H9 (cell line): Measurements from ENCODE around the gene JAK1. TPM values are rescaled to one million over a fixed set of nuclear protein-coding genes. Genes with fewer than 3 reads are reported as not detected.

Experiments used
- DNase-seq: peaks from one replicate; pipeline ENCODE4 v3.0.0-alpha.2; 2017
- H2AFZ ChIP-seq: one replicate; pipeline ENCODE4 v1.6.1; 2013; ENCODE audit warnings: mild to moderate bottlenecking, low read length, control low read depth, moderate library complexity
- H2AK5ac ChIP-seq: 2 replicates; pipeline ENCODE4 v1.6.1; 2013; ENCODE audit warnings: low read length, control low read depth, mixed read lengths; ENCODE audit not compliant: insufficient read length
- H2BK120ac ChIP-seq: one replicate; pipeline ENCODE4 v1.6.1; 2013; ENCODE audit warnings: low read depth, mild to moderate bottlenecking, low read length, control low read depth, inconsistent platforms; ENCODE audit not compliant: poor library complexity, severe bottlenecking
- H2BK12ac ChIP-seq: 2 replicates; pipeline ENCODE4 v1.6.1; 2013; ENCODE audit warnings: low read length, control low read depth, mixed read lengths, low read depth; ENCODE audit not compliant: insufficient read length
- H2BK15ac ChIP-seq: 2 replicates; pipeline ENCODE4 v1.6.1; 2013; ENCODE audit warnings: low read depth, low read length, control low read depth
- H2BK20ac ChIP-seq: one replicate; pipeline ENCODE4 v1.6.1; 2013; ENCODE audit warnings: low read depth, mild to moderate bottlenecking, low read length, control low read depth, inconsistent platforms; ENCODE audit not compliant: poor library complexity, severe bottlenecking
- H2BK5ac ChIP-seq: 2 replicates; pipeline ENCODE4 v1.6.1; 2013; ENCODE audit warnings: low read length, control low read depth, mixed read lengths; ENCODE audit not compliant: insufficient read length
- H3K14ac ChIP-seq: 2 replicates; pipeline ENCODE4 v1.6.1; 2013; ENCODE audit warnings: low read length, control low read depth; ENCODE audit not compliant: insufficient read depth
- H3K18ac ChIP-seq: 2 replicates; pipeline ENCODE4 v1.6.1; 2013; ENCODE audit warnings: low read depth, mild to moderate bottlenecking, mixed read lengths, low read length, control low read depth; ENCODE audit not compliant: insufficient read length
- H3K23ac ChIP-seq: 2 replicates; pipeline ENCODE4 v1.6.1; 2013; ENCODE audit warnings: low read length, control low read depth, mixed read lengths, low read depth; ENCODE audit not compliant: insufficient read length
- H3K23me2 ChIP-seq: 2 replicates; pipeline ENCODE4 v1.6.1; 2013; ENCODE audit warnings: low read depth, mild to moderate bottlenecking, mixed read lengths, low read length, control low read depth; ENCODE audit not compliant: insufficient read length, poor library complexity, severe bottlenecking
- H3K27ac ChIP-seq: 2 replicates; pipeline ENCODE4 v1.5.1; 2013; ENCODE audit warnings: low read length, control low read depth, mixed read lengths, low read depth; ENCODE audit not compliant: insufficient read length
- H3K27me3 ChIP-seq: 2 replicates; pipeline ENCODE4 v1.6.1; 2013; ENCODE audit warnings: low read length, control low read depth, inconsistent platforms; ENCODE audit not compliant: insufficient read depth
- H3K4ac ChIP-seq: 2 replicates; pipeline ENCODE4 v1.6.1; 2013; ENCODE audit warnings: low read depth, mild to moderate bottlenecking, control low read depth, inconsistent platforms, low read length, moderate library complexity
- H3K4me1 ChIP-seq: 2 replicates; pipeline ENCODE4 v1.6.1; 2013; ENCODE audit warnings: low read length, control low read depth, inconsistent platforms; ENCODE audit not compliant: insufficient read depth
- H3K4me2 ChIP-seq: 2 replicates; pipeline ENCODE4 v1.6.1; 2013; ENCODE audit warnings: low read length, control low read depth, mixed read lengths; ENCODE audit not compliant: insufficient read length, insufficient read depth
- H3K56ac ChIP-seq: 2 replicates; pipeline ENCODE4 v1.6.1; 2013; ENCODE audit warnings: low read depth, mild to moderate bottlenecking, mixed read lengths, low read length, control low read depth; ENCODE audit not compliant: insufficient read length
- H3K79me1 ChIP-seq: 2 replicates; pipeline ENCODE4 v1.6.1; 2013; ENCODE audit warnings: low read depth, mild to moderate bottlenecking, moderate library complexity, low read length, control low read depth, inconsistent platforms; ENCODE audit not compliant: insufficient read depth, poor library complexity, severe bottlenecking
- H3K79me2 ChIP-seq: 2 replicates; pipeline ENCODE4 v1.6.1; 2013; ENCODE audit warnings: low read length, control low read depth, inconsistent platforms; ENCODE audit not compliant: insufficient read depth
- H3K9ac ChIP-seq: 2 replicates; pipeline ENCODE4 v1.6.1; 2013; ENCODE audit warnings: low read length, control low read depth, mixed read lengths; ENCODE audit not compliant: insufficient read length; ENCODE audit errors: extremely low read depth
- H3K9me3 ChIP-seq: one replicate; pipeline ENCODE4 v1.6.1; 2013; ENCODE audit warnings: low read depth, low read length, inconsistent platforms; ENCODE audit not compliant: control insufficient read depth
- H3T11ph ChIP-seq: one replicate; pipeline ENCODE4 v1.6.1; 2013; ENCODE audit warnings: mild to moderate bottlenecking, low read length, control low read depth, inconsistent platforms
- H4K20me1 ChIP-seq: one replicate; pipeline ENCODE4 v1.6.1; 2013; ENCODE audit not compliant: control insufficient read depth, insufficient read length, insufficient read depth
- H4K5ac ChIP-seq: 2 replicates; pipeline ENCODE4 v1.6.1; 2013; ENCODE audit warnings: low read depth, mild to moderate bottlenecking, mixed read lengths, low read length, control low read depth; ENCODE audit not compliant: insufficient read length
- H4K8ac ChIP-seq: replicated peaks from 2 replicates; pipeline ENCODE4 v1.6.1; 2013; ENCODE audit warnings: low read length, control low read depth, mixed read lengths, low read depth; ENCODE audit not compliant: insufficient read length
- H4K91ac ChIP-seq: 2 replicates; pipeline ENCODE4 v1.6.1; 2013; ENCODE audit warnings: low read depth, mild to moderate bottlenecking, moderate library complexity, mixed read lengths, low read length, control low read depth; ENCODE audit not compliant: insufficient read length
- H3K27ac Mint-ChIP-seq, 3 experiments: 2 replicates in 2 of 3; 3 replicates in 1 of 3; pipeline ENCODE4 v1.8.0; 2020 to 2021; ENCODE audit warnings: mixed read lengths in 3 of 3, mild to moderate bottlenecking in 1 of 3, moderate library complexity in 1 of 3
- H3K27me3 Mint-ChIP-seq: 2 replicates; pipeline ENCODE4 v1.8.0; 2021; ENCODE audit warnings: low read depth, mild to moderate bottlenecking, moderate library complexity, mixed read lengths
- H3K36me3 Mint-ChIP-seq, 3 experiments: 2 replicates in 2 of 3; 3 replicates in 1 of 3; pipeline ENCODE4 v1.8.0; 2020 to 2021; ENCODE audit warnings: low read depth in 3 of 3, mixed read lengths in 3 of 3; ENCODE audit not compliant: insufficient read depth in 1 of 3
- H3K4me1 Mint-ChIP-seq, 2 experiments: 2 replicates each; pipeline ENCODE4 v1.8.0; 2020; ENCODE audit warnings: mixed read lengths in 2 of 2
- H3K4me3 Mint-ChIP-seq, 2 experiments: 2 replicates in 1 of 2; 3 replicates in 1 of 2; pipeline ENCODE4 v1.8.0; 2020 to 2021; ENCODE audit warnings: mild to moderate bottlenecking in 2 of 2, mixed read lengths in 2 of 2, moderate library complexity in 1 of 2
- H3K9me3 Mint-ChIP-seq, 2 experiments: 2 replicates in 1 of 2; 3 replicates in 1 of 2; pipeline ENCODE4 v1.8.0; 2020; ENCODE audit warnings: mild to moderate bottlenecking in 2 of 2, mixed read lengths in 2 of 2, moderate library complexity in 1 of 2
- CTCF ChIP-seq: fragments of 200-600 bp; sonication (generic); conservative IDR thresholded peaks from 3 replicates; pipeline ENCODE4 v1.8.0; 2021; ENCODE audit warnings: antibody characterized with exemption, mild to moderate bottlenecking
- WGBS: extraction: QIAGEN DNeasy Blood & Tissue Kit; methylation state at CpG from one replicate; pipeline ENCODE4 v1.1.7; 2013; ENCODE audit warnings: missing lambda C conversion rate, low lambda C conversion rate, mixed read lengths; ENCODE audit not compliant: insufficient read length; ENCODE audit errors: extremely low coverage; 5-methylcytosine and 5-hydroxymethylcytosine counted together
- total RNA-seq: library from RNA; stranded (reverse); gene quantifications from 2 replicates; pipeline ENCODE4 v1.2.1, GENCODE V29; 2021

Gene JAK1
- total RNA-seq, 1 experiment from 2014 or later: 12.8 TPM

GRCh38 chr1:64850846-64851245 lies 115.5 kb downstream of the JAK1 start:
- Histone ChIP-seq H2AK5ac (no peak overlapping the region), H3K56ac (no peak overlapping the region), H2BK20ac (no peak overlapping the region), H2BK15ac (no peak overlapping the region), H3K23me2 (no peaks in the 10 kb centered on the region), H3K4me1 (no peaks in the 10 kb centered on the region), H2BK5ac (no peak overlapping the region), H4K91ac (no peak overlapping the region), H3K27me3 (no peaks in the 10 kb centered on the region), H4K5ac (no peak overlapping the region), H3K4me2 (no peak overlapping the region), H4K8ac (no peak overlapping the region), H3K23ac (no peak overlapping the region), H2BK12ac (no peak overlapping the region), H3K79me2 (no peaks in the 10 kb centered on the region), H2BK120ac (no peak overlapping the region), H2AFZ (no peak overlapping the region), H3K9ac (no peak overlapping the region), H3K79me1 (no peaks in the 10 kb centered on the region), H3K27ac (no peak overlapping the region), H3T11ph (no peak overlapping the region), H3K14ac (no peak overlapping the region), H3K9me3 (no peaks in the 10 kb centered on the region), H4K20me1 (no peaks in the 10 kb centered on the region), H3K4ac (no peak overlapping the region), H3K18ac (no peak overlapping the region)
- no peak overlapping the region for H3K4me3 Mint-ChIP-seq
- no peak for DNase-seq
- no peak overlapping the region; a peak in 1 of 7 replicates for H3K27ac Mint-ChIP-seq
- WGBS: no CpG with 5 or more reads among the region's 10 CpGs
- peaks cover 8 to 17% (median 14%) of the 10 kb centered on the region in 3 experiments; a peak in 5 of 7 replicates for H3K36me3 Mint-ChIP-seq
- no peak for TF ChIP-seq CTCF
- H3K4me1 Mint-ChIP-seq: no peaks in the 10 kb centered on the region
- no peaks in the 10 kb centered on the region for H3K27me3 Mint-ChIP-seq
- H3K9me3 Mint-ChIP-seq: no peaks in the 10 kb centered on the region
